Stimulated activated CD4-positive, alpha-beta T cell treated with anti-CD3 and anti-CD28 coated beads, Interleukin-15, amount 100 ng/mL, for 1 hour (primary cell): Measurements from ENCODE around the gene GGCX.
A peak's percentile ranks its signal among the peaks of the same experiment; 100 is the strongest.
"Not testable (repeated sequence)": the region's sequence is repeated elsewhere in the genome, so short reads cannot be mapped to it uniquely, and the experiment has no call there.

Experiments
- DNase-seq, 2 donors: peaks; one replicate each; pipeline ENCODE4 v3.0.0-alpha.2; 2020; ENCODE audit warnings: low read depth in 1 of 2, low spot score in 1 of 2

The GGCX gene

DNA sequence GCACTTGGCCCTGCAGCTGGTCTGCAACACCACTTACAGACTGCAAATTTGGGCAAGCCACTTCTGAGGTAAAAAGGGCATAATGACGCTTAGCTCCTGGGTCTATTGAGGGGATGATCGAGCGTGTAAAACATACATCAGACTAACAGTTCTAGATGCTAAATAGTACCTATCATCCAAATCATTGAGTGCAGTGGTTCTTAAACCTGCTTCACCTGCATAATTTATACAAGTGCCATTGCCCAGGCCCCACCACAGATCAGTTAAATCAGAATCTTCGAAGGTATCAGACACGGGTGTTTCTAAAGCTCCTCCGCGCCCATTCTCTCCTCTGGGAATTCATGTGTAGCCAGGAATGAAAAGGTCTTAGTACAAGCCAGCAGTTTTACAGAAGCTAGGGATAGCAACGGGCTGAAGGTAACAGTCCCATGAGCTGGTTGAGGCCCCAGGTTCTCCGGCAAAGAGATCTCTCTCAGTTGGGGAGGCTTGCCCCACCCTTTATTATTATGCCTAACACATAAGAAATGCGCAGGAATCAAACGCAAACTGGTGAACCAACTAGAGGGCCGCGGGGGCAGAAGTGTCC, 33.5 kb upstream of the GGCX start:
- DNase-seq: no peak

- no peak for DNase-seq
Measured at GRCh38 chr2:85593023-85593422, 31.7 kb upstream of the GGCX start.

DNA sequence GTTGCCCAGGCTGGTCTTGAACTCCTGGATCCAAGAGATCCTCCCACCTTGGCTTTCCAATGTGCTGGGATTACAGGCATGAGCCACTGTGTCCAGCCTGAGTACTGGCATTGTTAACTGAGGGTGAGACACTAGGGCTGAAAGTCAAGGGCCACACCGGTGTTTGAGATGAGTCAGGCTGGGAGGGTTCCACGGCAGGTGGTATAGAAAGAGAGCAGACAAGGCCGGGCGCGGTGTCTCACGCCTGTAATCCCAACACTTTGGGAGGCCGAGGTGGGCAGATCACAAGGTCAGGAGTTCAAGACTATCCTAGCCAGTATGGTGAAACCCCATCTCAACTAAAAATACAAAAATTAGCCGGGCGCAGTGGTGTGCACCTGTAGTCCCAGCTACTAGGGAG, 31.0 kb upstream of the GGCX start:
- DNase-seq: not testable (repeated sequence)

GRCh38 chr2:85591563-85591962, 30.3 kb upstream of the GGCX start:
- no peak for DNase-seq

DNA sequence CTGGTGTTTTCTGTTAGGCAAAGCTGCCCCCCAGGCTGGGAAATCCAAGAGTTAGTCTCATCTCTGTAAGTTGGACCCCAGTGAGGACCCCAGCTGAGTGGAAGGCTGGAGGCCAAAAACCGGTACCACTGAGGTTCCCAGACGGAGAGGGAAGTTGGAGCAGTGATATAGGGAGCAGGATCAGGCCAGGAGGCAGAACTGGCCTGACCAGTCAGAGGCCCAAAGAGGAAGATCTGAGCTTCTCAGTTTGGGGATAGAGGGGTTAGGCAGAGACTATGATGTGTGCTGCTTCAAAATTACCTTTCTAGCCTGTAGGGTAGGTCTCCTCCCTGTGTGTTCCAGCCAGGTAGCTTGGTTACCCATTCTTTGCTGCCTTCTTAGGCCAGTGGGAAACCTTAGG, 29.7 kb upstream of the GGCX start:
- DNase-seq: no peak

DNA sequence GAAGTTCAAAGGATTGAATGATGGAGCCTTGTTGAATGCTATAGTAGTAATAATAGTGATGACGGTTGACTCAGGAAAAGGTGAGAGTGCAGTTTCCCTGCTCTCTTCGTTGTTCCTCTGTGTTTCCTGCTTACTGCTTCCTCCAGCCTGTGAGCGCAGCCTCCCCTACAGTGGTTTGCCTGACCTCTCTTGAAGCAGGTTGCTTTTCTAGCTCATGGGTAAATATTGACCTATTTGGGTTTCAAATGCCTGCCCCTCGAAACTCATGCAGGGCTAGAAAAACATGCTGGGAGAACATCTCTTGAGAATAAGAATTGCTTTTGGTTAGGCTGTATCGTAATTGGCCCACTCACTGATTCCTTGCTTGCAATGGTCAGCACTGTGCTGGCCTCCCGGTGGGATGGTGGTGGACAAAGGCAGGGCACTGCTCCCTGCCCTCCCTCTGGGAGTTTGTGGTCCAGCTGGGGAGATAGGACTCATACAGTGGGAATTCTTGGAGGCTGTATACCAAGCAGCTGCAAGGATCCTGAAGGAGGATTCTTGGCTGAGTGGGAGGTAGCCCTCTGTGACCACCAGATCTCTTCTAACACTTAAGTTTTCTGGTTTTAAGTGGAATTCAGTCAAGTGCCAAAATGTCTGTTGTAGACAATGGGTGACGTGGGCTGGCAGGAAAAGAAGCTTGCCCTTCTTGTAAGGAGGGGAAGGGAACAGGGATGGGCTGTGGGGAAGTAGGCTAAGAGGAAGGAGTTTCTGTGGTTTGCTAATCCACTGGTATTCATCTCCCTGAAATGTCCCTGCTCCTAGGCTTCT, 28.9 kb upstream of the GGCX start:
- DNase-seq: no peak

DNA sequence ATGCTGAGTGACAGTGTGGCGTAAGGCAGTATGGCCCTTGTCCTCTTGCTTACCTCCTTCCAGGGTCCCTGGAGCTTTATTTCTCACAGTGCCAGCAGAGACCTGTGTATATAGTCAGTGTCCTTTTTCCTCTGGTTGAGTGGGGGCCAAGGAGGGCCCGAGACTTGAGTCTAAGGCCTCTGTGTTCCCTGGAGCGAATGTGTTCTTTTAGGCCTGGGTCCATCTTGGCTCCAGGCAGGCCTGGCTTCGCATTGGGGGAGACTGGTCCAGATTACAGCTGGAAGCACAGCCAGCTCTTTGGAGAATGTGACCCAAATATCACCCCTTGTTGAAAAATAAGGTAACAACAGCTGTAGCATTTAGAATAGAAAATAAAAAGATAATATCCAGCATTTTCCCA, 27.9 kb upstream of the GGCX start:
- DNase-seq: no peak

DNA sequence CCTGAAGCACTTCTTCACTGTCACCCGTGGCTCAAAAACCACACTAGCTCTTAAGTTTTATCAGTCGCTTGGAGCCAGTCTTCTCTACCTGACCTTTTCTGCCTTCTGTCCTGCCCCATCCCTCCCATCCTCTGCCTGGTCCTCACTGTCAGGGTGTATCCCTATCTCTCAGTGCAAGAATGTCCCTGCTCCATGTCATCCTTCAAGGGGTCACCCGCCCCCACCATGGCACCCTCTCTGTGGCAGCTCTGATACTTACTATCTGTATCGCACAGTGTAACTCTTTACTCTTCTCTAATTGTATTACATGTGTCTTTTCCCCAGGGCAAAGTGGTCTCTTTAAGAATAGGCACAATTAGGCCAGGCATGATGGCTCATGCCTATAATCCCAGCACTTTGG, 27.4 kb upstream of the GGCX start:
- DNase-seq: no peak

GRCh38 chr2:85588236-85588635, 26.9 kb upstream of the GGCX start:
- DNase-seq: no peak

DNA sequence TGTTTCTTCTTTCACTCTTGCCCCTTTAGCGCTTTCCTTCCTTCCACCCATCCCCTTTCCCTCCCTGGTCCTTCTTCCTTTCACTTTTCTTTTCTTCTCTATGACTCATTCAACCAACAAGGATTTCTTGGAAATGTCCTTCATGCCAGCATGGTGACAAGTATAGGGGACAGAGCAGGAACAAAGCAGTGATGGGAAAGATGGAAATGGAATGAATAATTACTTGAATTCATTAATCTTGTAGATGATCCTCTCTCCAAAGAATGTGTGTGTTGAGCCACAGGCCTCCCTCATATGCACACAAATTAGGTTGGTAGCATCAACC, 24.4 kb upstream of the GGCX start:
- DNase-seq: no peak

GRCh38 chr2:85584857-85585780, 23.8 kb upstream of the GGCX start:
- DNase-seq: no peak

DNA sequence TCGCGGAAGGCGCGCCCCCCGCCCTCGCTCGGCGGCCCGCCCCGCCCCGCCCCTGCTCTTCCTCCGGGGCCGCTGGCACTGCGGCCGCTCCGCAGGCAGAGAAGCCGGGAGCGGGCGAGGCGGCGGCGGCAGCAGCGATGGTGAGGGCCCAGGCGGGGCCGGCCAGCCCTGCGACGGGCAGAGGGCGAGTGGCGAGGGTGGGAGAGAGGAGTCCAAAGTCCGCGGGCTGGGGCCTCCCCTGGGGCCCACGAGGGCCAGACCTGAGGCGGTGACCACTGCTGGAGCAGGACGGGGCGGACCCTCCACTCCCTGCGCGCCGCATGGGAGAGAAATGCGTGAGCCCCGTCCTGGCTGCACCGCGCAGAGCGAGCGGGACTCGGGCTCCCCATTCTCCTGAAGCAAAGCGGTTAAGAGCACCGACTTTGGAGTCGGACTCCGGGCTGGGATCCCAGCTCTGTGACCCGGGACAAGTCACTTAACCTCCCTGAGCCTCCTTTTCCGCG, 23.1 kb upstream of the GGCX start, which contains the start of gene VAMP5:
Gene VAMP5 (plus strand): TSS at position 78 of the 503 bp plus-strand sequence. CDS start 60 bp downstream, at position 138.
- DNase-seq: no peak

DNA sequence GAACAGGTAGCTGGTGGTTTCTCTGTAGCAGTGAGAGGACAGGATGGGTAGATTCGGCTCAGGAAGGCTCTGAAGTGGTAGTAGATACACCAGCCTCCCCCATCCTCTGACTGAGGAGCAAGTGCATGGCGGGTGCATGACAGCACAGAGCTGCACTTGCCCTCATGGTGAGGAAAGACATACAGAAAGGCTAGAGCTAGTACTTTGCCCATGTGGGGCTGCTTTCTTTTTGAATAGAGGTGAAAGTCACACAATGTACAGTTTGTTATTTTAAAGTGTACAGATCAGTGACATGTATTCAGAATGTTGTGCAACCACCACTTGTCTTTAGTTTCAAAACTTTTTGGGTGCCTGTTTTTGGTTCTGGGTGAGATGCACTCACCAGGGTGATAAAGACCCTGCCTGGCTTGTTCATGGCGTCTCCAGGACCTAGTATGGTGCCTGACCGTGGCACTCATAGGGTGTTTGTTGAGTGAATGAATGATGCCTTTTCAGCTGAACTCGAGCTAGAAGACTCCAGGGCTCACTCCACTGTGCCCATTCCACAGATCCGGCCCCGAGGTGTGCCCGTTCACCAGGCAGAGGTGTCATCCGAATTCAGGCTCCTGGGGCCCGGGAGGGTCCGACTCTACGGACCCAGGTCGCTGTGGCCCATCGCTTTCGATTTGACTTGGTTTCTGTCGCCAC, 22.5 kb upstream of the GGCX start:
- DNase-seq: no peak

DNA sequence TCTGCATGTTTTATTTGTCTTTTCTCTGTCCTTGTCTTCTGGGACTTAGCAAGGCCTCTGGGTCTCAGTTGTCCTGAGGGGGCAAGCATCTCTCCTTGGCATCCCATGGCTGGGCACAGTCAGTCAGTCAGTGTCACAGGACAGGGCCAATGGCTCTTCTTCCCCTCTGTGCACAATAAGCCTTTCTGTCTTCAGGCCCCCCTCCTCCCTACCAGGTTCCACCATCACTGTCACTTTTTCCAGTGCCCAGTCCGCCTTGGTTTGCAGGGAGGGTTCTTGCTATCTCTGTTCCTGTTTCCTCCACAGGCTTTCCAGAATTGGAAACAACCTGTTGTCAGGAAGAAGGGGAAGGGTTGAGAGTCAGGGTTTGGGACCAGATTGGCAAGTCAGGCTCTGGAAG, 21.2 kb upstream of the GGCX start:
- no peak for DNase-seq

DNA sequence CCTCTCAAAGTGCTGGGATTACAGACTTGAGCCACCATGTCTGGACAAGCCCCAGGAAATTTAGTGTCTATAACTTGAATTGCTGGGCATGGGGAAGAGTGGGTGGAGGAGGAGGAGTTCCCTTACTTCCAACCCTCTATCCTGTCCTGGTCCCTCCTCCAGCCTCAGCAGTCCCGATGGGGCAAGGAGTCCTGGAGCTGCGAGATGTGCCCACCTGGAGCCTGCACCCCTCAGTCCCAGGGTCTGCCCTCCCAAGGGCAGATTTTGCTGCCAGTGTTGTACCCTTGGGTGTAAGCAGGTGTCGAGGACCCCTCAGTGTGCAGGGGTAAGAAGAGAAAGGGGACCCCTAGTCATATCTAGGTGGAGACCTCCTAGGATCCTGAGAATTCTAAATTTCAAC, 18.9 kb upstream of the GGCX start:
- DNase-seq: no peak

DNA sequence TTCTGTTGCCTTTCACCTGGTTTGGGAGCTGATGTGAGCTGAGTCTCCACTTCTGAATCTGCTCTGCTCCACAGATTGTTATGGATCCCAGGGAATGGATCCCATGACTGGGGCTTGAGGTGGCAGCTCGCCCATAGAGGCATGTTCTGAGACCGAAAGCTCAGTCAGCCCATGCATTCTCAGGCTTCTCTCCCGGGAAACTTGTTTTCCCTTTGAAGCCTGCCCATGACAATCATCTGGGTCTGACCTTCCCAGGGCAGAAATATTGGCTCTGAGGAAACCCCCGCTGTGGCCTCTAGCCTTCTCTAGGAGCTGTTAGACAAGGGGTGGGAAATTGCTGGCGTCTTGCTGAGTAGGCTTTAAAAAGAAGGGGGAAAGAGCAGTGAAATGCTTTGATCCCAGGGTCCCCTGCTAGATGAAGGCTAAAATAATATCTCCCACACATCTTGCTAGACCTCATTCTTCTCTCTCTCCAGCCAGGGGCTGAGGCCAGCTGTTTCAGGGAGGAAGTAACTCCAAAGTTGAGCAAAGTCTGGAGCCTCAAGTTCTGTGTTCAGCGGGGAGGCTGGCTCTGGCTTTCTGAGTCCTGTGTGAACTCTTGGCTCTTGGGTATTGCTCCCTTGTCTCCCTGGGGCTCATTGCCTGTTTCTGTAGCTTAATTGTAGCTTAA, 18.1 kb upstream of the GGCX start:
- DNase-seq: no peak

DNA sequence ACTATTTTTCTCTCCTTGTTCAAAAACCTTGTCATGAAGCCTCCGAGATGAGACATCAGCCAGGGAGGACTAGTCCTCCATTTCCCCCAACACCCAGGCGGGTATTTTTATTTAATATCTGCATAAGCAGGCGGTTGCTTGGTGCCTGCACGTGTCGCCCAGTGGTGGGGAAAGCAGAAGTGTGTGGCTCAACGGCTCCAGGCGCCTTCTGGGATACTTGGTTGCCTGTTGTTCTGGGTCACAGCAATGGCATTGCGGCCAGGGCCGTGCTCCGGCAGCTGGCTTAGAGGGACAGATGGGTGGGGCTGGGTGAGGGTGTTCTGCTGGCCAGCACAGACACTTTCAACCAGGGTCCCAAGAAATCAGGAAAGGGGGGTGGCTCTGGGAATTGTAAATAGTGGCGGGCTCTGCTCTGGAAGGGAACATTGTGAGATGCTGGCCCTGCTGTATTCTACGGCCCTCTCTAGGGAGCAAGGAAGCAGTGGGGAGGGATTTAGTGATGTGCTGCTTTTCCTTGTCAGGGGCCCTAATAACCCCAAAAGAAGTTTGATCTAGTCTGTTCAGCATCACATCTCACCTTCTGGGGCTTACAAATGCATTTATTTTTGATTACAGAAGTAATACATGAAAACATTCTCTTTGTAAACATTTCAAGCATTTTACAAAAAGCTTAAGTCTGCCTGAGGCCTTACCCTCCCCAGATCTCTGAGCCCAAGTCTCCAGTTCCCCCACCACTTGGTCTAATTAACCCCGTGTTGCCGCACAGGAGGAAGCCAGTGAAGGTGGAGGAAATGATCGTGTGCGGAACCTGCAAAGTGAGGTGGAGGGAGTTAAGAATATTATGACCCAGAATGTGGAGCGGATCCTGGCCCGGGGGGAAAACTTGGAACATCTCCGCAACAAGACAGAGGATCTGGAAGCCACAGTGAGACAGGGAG, 17.2 kb upstream of the GGCX start:
- no peak for DNase-seq

- DNase-seq: peak; percentile 23 to 46
Measured at GRCh38 chr2:85577386-85578242, 16.3 kb upstream of the GGCX start, which contains the start of gene VAMP8. TSS of gene VAMP8 (plus strand) at chr2:85577586. CDS start at chr2:85577647, 61 bp downstream.

DNA sequence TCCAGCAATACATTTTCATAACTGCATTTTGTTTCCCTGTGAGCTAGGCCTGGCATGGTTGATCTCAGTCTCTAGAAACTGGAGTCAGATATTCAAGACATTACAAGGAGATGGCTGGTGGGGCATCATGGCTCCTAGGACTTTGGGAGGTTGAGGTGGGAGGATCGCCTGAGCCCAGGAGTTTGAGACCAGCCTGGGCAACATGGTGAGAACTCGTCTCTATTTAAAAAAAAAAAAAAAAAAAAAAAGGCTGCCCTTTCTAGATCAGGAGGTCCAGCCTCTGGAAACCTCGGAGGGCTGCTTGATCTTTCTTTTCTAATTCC, 15.7 kb upstream of the GGCX start:
- no peak for DNase-seq
